Ishikawa (cell line): ENCODE results near the gene TMUB1.

Experiments used
- CEBPB ChIP-seq: IDR thresholded peaks from 2 replicates; pipeline ENCODE4 v1.6.1; 2012
- CREB1 ChIP-seq: IDR thresholded peaks from 2 replicates; pipeline ENCODE4 v1.6.1; 2012; ENCODE audit warnings: low read depth
- EGR1 ChIP-seq: IDR thresholded peaks from 2 replicates; pipeline ENCODE4 v1.6.1; 2012
- EP300 ChIP-seq: IDR thresholded peaks from 2 replicates; pipeline ENCODE4 v1.6.1; 2012; ENCODE audit warnings: borderline replicate concordance
- FOXM1 ChIP-seq: IDR thresholded peaks from 2 replicates; pipeline ENCODE4 v1.6.1; 2012; ENCODE audit warnings: low read depth, borderline replicate concordance
- MAX ChIP-seq: IDR thresholded peaks from 2 replicates; pipeline ENCODE4 v1.6.1; 2012
- RAD21 ChIP-seq: IDR thresholded peaks from 2 replicates; pipeline ENCODE4 v1.6.1; 2012; ENCODE audit warnings: low read depth
- REST ChIP-seq: IDR thresholded peaks from 2 replicates; pipeline ENCODE4 v1.6.1; 2012; ENCODE audit warnings: low read depth, mild to moderate bottlenecking
- TAF1 ChIP-seq: IDR thresholded peaks from 2 replicates; pipeline ENCODE4 v1.6.1; 2012; ENCODE audit warnings: low read depth, mild to moderate bottlenecking
- TCF12 ChIP-seq: IDR thresholded peaks from 2 replicates; pipeline ENCODE4 v1.6.1; 2012; ENCODE audit warnings: low read depth
- TEAD4 ChIP-seq: IDR thresholded peaks from 2 replicates; pipeline ENCODE4 v1.6.1; 2012
- USF1 ChIP-seq: IDR thresholded peaks from 2 replicates; pipeline ENCODE4 v1.6.1; 2012
- YY1 ChIP-seq: IDR thresholded peaks from 2 replicates; pipeline ENCODE4 v1.6.1; 2012; ENCODE audit warnings: low read depth
- ZBTB7A ChIP-seq: IDR thresholded peaks from 2 replicates; pipeline ENCODE4 v1.6.1; 2012; ENCODE audit warnings: low read depth

- TF ChIP-seq TAF1 = no peak
- no peak for TF ChIP-seq REST
- no peak for TF ChIP-seq EGR1
- TF ChIP-seq CEBPB = no peak
- TF ChIP-seq YY1 = no peak
- TF ChIP-seq RAD21 = no peak
- no peak for TF ChIP-seq CREB1
- no peak for TF ChIP-seq FOXM1
- TF ChIP-seq USF1 = no peak
- TF ChIP-seq EP300 = no peak
- no peak for TF ChIP-seq TCF12
- no peak for TF ChIP-seq MAX
- TF ChIP-seq ZBTB7A = no peak
- TF ChIP-seq TEAD4 = no peak
Observed at GRCh38 chr7:151088856-151089699, 5.8 kb upstream of the TMUB1 start.
